Transverse colon (tissue), 4 donors: ENCODE measurements around the gene CYGB.

Source experiments
- CTCF ChIP-seq, 5 experiments: fragments of 200-600 bp in 3 of 5; fragments of 450-650 bp in 2 of 5; sonication (generic) in 3 of 5; IDR thresholded peaks; 1 replicate in 2 of 5; 2 replicates in 3 of 5; pipeline ENCODE4 v1.5.1; 2016 to 2017; ENCODE audit warnings: antibody characterized with exemption in 5 of 5, inconsistent platforms in 3 of 5, mild to moderate bottlenecking in 2 of 5, moderate library complexity in 1 of 5
- EP300 ChIP-seq: sonication (generic); formaldehyde crosslinking; IDR thresholded peaks from one replicate; pipeline ENCODE4 v1.6.1; 2017; ENCODE audit warnings: antibody characterized with exemption, low read depth
- POLR2A ChIP-seq: fragments of 450-650 bp; IDR thresholded peaks from one replicate; pipeline ENCODE4 v1.6.1; 2016; ENCODE audit warnings: antibody characterized with exemption, mild to moderate bottlenecking, moderate library complexity
- POLR2AphosphoS5 ChIP-seq, 3 donors: sonication (generic); formaldehyde crosslinking; IDR thresholded peaks; one replicate each; pipeline ENCODE4 v1.6.1; 2016; ENCODE audit warnings: antibody characterized with exemption in 3 of 3

DNA sequence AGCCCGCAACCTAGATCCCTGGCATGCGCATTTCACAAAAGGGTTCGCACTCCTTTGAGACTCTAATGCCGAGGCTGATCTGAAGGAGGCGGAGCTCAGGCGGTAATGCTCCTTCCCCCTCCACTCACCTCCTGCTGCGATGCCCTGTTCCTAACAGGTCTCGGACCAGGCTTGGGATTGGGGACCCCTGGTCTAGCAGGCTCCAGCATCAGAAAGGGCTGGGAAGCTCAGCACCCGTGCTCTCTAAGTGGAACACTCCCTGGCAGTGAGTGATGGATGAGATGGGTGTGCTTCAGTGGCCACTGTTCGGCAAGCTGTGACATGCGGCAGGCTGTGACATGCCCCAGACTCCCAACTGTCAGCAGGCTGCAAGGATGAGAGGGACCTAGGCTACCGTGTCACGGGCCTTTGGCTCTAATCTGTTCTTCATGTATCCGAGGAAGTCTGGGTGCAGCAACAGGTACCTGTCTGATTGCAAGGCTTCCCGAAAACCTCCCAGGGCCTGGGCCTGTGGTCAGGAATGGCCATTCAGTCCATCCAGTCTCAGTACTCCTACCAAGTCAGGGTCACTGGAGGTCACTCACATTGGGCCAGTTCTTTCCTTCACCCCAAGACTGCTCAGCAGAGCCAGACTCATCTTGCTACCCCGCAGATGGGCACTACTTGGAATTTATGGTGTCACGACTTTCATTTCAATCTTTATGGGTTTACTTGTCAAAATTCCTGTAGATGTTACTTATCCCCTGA is 49.4 kb upstream of the CYGB start:
- TF ChIP-seq CTCF (IDR thresholded peaks at IDR 0.05) (no peak), POLR2A (no peak), POLR2AphosphoS5 (IDR thresholded peaks at IDR 0.05) (no peak), EP300 (no peak)
